Measurements from ENCODE around the gene UBE2S. TPM values are rescaled to one million over a fixed set of nuclear protein-coding genes. Genes with fewer than 3 reads are reported as not detected.

The UBE2S gene
- total RNA-seq, 2 donors from 2014 or later: 6.5 to 7.9 TPM

DNA sequence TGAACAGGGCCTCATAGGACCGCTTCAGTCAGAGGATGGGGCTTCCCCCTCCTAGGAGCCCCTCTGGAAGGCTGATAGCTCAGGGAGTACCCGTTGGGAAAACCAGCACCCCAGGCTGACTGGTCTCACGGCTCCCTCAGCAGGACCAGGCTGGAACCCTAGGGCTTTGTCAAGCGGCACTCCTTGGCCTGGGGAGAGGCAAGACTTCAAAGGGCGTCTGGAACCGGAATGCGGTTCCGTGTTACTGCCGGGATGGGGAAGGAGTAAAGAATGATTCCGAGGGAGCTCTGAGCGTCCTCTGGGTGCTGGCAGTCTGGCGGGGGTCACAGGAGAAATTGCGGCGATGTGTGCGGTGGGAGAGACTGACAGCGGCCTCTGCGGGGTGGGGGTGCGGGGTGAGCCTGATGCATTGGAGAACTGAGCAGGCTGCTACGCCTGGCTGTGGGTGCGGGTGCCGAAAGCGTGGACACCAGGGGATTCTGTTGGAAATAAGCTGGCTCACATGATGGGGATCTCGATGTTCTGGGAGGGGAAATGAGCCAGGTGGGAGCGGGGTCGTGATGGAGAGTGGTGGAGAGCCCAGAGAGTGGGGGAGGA lies 54.9 kb downstream of the UBE2S start:
- DNase-seq (no peak), ATAC-seq (no peak)
- Histone ChIP-seq H3K4me1 (peaks cover 20% of the 10 kb centered on the region), H3K27me3 (peaks cover 0 to 20% of the 10 kb centered on the region in 2 donors), H3K9me3 (no peaks in the 10 kb centered on the region), H3K27ac (no peak overlapping the region), H3K36me3 (replicated peaks in 1 of 2; ENCODE audit: insufficient read depth in 1 of 2, low read depth in 2 of 2) (no peaks in the 10 kb centered on the region), H3K4me3 (no peak overlapping the region)
- 47 to 65% methylated on average over 16 to 25 of the region's 25 CpGs for WGBS, 2 donors
- intact Hi-C loops (cut with DNase I): no loop called here
- TF ChIP-seq POLR2A (IDR thresholded peaks at IDR 0.05): no peak
- no peak for TF ChIP-seq CTCF (IDR thresholded peaks at IDR 0.05)

GRCh38 chr19:55352040-55352439 lies 55.5 kb downstream of the UBE2S start:
- TF ChIP-seq CTCF (IDR thresholded peaks at IDR 0.05): no peak
- TF ChIP-seq POLR2A (IDR thresholded peaks at IDR 0.05): no peak
- WGBS, 2 donors: 58 to 63% methylated on average over 6 of the region's 6 CpGs

GRCh38 chr19:55350620-55351315 lies 56.8 kb downstream of the UBE2S start:
- ATAC-seq: no peak
- Histone ChIP-seq H3K27ac (no peak overlapping the region), H3K4me1 (peaks cover 20% of the 10 kb centered on the region), H3K9me3 (no peaks in the 10 kb centered on the region), H3K36me3 (replicated peaks in 1 of 2; ENCODE audit: insufficient read depth in 1 of 2, low read depth in 2 of 2) (peaks cover 0 to 1% of the 10 kb centered on the region in 2 donors), H3K27me3 (peaks cover 0 to 20% of the 10 kb centered on the region in 2 donors), H3K4me3 (no peak overlapping the region)
- no peak for TF ChIP-seq CTCF (IDR thresholded peaks at IDR 0.05)
- no peak for TF ChIP-seq POLR2A (IDR thresholded peaks at IDR 0.05)
- intact Hi-C loops (cut with DNase I): no loop called here
- WGBS, 2 donors: 62 to 64% methylated on average over 9 to 11 of the region's 11 CpGs
- DNase-seq: no peak

More at GRCh38 chr19:55352040-55352439, 55.5 kb downstream of the UBE2S start:
- intact Hi-C loops (cut with DNase I): no loop called here
- H3K4me1 ChIP-seq: peaks cover 20% of the 10 kb centered on the region
- ATAC-seq: no peak
- H3K4me3 ChIP-seq: no peak overlapping the region
- DNase-seq: no peak
- no peak overlapping the region for H3K27ac ChIP-seq
- H3K9me3 ChIP-seq: no peaks in the 10 kb centered on the region
- peaks cover 0 to 20% of the 10 kb centered on the region in 2 donors for H3K27me3 ChIP-seq
- H3K36me3 ChIP-seq (replicated peaks in 1 of 2; ENCODE audit: insufficient read depth in 1 of 2, low read depth in 2 of 2): peaks cover 0 to 1% of the 10 kb centered on the region in 2 donors

Other genes starting within 250 kb of the UBE2S start
- 1 to 10 TPM; 1.6 TPM for gene DNAAF3, start 241.2 kb downstream of the UBE2S start, total RNA-seq
- gene SYT5, start 227.5 kb downstream of the UBE2S start, total RNA-seq: under 1 TPM in 1 of 2 donors, not detected in 1; 0.26 TPM
- gene PTPRH, start 198.3 kb downstream of the UBE2S start, total RNA-seq: 10 to 100 TPM; 14.8 to 15.8 TPM
- 1 to 10 TPM; 1.6 to 3.0 TPM for gene TMEM86B, start 179.0 kb downstream of the UBE2S start, total RNA-seq
- 10 to 100 TPM; 19.2 to 20.8 TPM for gene PPP6R1, start 148.8 kb downstream of the UBE2S start, total RNA-seq
- gene HSPBP1, start 127.7 kb downstream of the UBE2S start, total RNA-seq: 10 to 100 TPM; 12.5 to 51.1 TPM
- gene BRSK1, start 123.8 kb downstream of the UBE2S start, total RNA-seq: 1 to 10 TPM in 1 of 2 donors, under 1 TPM in 1; 0.66 to 1.0 TPM
- gene TMEM150B, start 82.4 kb downstream of the UBE2S start, total RNA-seq: 1 to 10 TPM in 1 of 2 donors, not detected in 1; 1.0 TPM
- 10 to 100 TPM; 14.8 to 17.6 TPM for gene KMT5C, start 67.9 kb downstream of the UBE2S start, total RNA-seq
- 1 to 10 TPM in 1 of 2 donors, not detected in 1; 1.6 TPM for gene COX6B2, start 53.1 kb downstream of the UBE2S start, total RNA-seq
- not detected for gene GARIN5B, start 44.5 kb downstream of the UBE2S start, total RNA-seq
- gene IL11, start 37.3 kb downstream of the UBE2S start, total RNA-seq: not detected
- not detected for gene TMEM190, start 31.0 kb downstream of the UBE2S start, total RNA-seq
- gene TMEM238, start 23.5 kb downstream of the UBE2S start, total RNA-seq: 10 to 100 TPM; 12.5 to 53.4 TPM
- 100 to 1,000 TPM; 113 to 268 TPM for gene RPL28, start 21.9 kb downstream of the UBE2S start, total RNA-seq
- gene SHISA7, start 35.5 kb upstream of the UBE2S start, total RNA-seq: not detected
- gene ISOC2, start 53.9 kb upstream of the UBE2S start, total RNA-seq: 10 to 100 TPM; 38.4 to 75.8 TPM
- gene C19orf85, start 57.0 kb upstream of the UBE2S start, total RNA-seq: not detected
- gene ZNF628, start 68.8 kb upstream of the UBE2S start, total RNA-seq: 1 to 10 TPM; 3.4 to 8.2 TPM
- 1 to 10 TPM; 4.2 to 8.2 TPM for gene NAT14, start 77.4 kb upstream of the UBE2S start, total RNA-seq
- 1 to 10 TPM; 2.6 to 3.3 TPM for gene SSC5D, start 80.6 kb upstream of the UBE2S start, total RNA-seq
- gene SBK2, start 129.3 kb upstream of the UBE2S start, total RNA-seq: not detected
- not detected for gene SBK3, start 137.8 kb upstream of the UBE2S start, total RNA-seq
- gene ZNF579, start 173.1 kb upstream of the UBE2S start, total RNA-seq: 1 to 10 TPM; 3.3 to 6.2 TPM
- 10 to 100 TPM in 1 of 2 donors, 1 to 10 TPM in 1; 5.7 to 13.5 TPM for gene FIZ1, start 191.7 kb upstream of the UBE2S start, total RNA-seq
- 10 to 100 TPM; 29.7 to 45.4 TPM for gene ZNF524, start 192.5 kb upstream of the UBE2S start, total RNA-seq
- gene ZNF865, start 197.9 kb upstream of the UBE2S start, total RNA-seq: 10 to 100 TPM in 1 of 2 donors, 1 to 10 TPM in 1; 6.5 to 14.8 TPM
- gene ZNF784, start 216.8 kb upstream of the UBE2S start, total RNA-seq: 1 to 10 TPM; 6.9 to 9.6 TPM
- gene ZNF580, start 233.2 kb upstream of the UBE2S start, total RNA-seq: 10 to 100 TPM; 29.7 to 36.1 TPM
- 10 to 100 TPM; 16.8 to 20.2 TPM for gene ZNF581, start 235.9 kb upstream of the UBE2S start, total RNA-seq
- 10 to 100 TPM in 1 of 2 donors, 1 to 10 TPM in 1; 5.9 to 15.0 TPM for gene CCDC106, start 240.4 kb upstream of the UBE2S start, total RNA-seq
- gene U2AF2, start 247.2 kb upstream of the UBE2S start, total RNA-seq: 100 to 1,000 TPM in 1 of 2 donors, 10 to 100 TPM in 1; 53.4 to 106 TPM

Data from body of pancreas (tissue), 4 donors.